Neural cell (in vitro differentiated cells): Measurements from ENCODE around the gene HPS5. TPM values are rescaled to one million over a fixed set of nuclear protein-coding genes. Genes with fewer than 3 reads are reported as not detected.

Source experiments
- H2AFZ ChIP-seq: fragments of 200-600, 300-800 bp; sonication (generic), shearing (Covaris generic); 2 replicates; pipeline ENCODE4 v1.6.0; 2014; ENCODE audit warnings: low read depth, mild to moderate bottlenecking, antibody characterized with exemption, low read length, moderate library complexity
- H3F3A ChIP-seq: fragments of 200-600 bp; shearing (Covaris generic); 2 replicates; pipeline ENCODE4 v1.6.1; 2016; ENCODE audit warnings: mild to moderate bottlenecking, moderate library complexity, mixed read lengths, antibody characterized with exemption, low read length; ENCODE audit not compliant: insufficient read depth, poor library complexity, severe bottlenecking
- H3K27ac ChIP-seq: fragments of 200-600, 300-800 bp; sonication (generic), shearing (Covaris generic); 2 replicates; pipeline ENCODE4 v1.5.1; 2014; ENCODE audit warnings: mild to moderate bottlenecking, low read length, moderate library complexity
- H3K27me3 ChIP-seq: fragments of 300-800, 200-600 bp; sonication (generic), shearing (Covaris generic); 2 replicates; pipeline ENCODE4 v1.6.0; 2014; ENCODE audit warnings: mild to moderate bottlenecking, low read depth, low read length, moderate library complexity; ENCODE audit not compliant: insufficient read depth
- H3K36me3 ChIP-seq: fragments of 300-800, 200-600 bp; sonication (generic), shearing (Covaris generic); 2 replicates; pipeline ENCODE4 v1.5.1; 2014; ENCODE audit warnings: mild to moderate bottlenecking, antibody characterized with exemption, low read length, moderate library complexity; ENCODE audit not compliant: insufficient read depth
- H3K4me2 ChIP-seq: fragments of 300-800, 200-600 bp; sonication (generic), shearing (Covaris generic); 2 replicates; pipeline ENCODE4 v1.6.0; 2014; ENCODE audit warnings: mild to moderate bottlenecking, low read length
- H3K4me3 ChIP-seq: fragments of 300-800, 200-600 bp; sonication (generic), shearing (Covaris generic); 2 replicates; pipeline ENCODE4 v1.5.1; 2014; ENCODE audit warnings: mild to moderate bottlenecking, low read length, moderate library complexity
- H3K79me2 ChIP-seq: fragments of 200-600 bp; shearing (Covaris generic); replicated peaks from 2 replicates; pipeline ENCODE4 v1.6.0; 2014; ENCODE audit warnings: mild to moderate bottlenecking, low read length, moderate library complexity; ENCODE audit not compliant: insufficient read depth
- H3K9ac ChIP-seq: fragments of 300-800, 200-600 bp; sonication (generic), shearing (Covaris generic); 2 replicates; pipeline ENCODE4 v1.6.1; 2016; ENCODE audit warnings: mild to moderate bottlenecking, low read length, mixed read lengths
- H3K9me2 ChIP-seq: fragments of 200-600 bp; shearing (Covaris generic); 2 replicates; pipeline ENCODE4 v1.6.1; 2016; ENCODE audit warnings: mild to moderate bottlenecking, low read length, mixed read lengths; ENCODE audit not compliant: insufficient read depth
- H3K9me3 ChIP-seq: fragments of 200-600, 300-800 bp; sonication (generic), shearing (Covaris generic); 2 replicates; pipeline ENCODE4 v1.6.1; 2016; ENCODE audit warnings: mild to moderate bottlenecking, mixed run types, low read length, moderate library complexity, mixed read lengths
- H4K20me1 ChIP-seq: fragments of 200-600 bp; shearing (Covaris generic); 2 replicates; pipeline ENCODE4 v1.6.1; 2016; ENCODE audit warnings: mild to moderate bottlenecking, mixed run types; ENCODE audit not compliant: insufficient read depth
- EP300 ChIP-seq: fragments of 450-650 bp; conservative IDR thresholded peaks from 2 replicates; pipeline ENCODE4 v1.6.1; 2014; ENCODE audit warnings: antibody characterized with exemption, mild to moderate bottlenecking, moderate library complexity; ENCODE audit not compliant: poor library complexity, severe bottlenecking
- EZH2 ChIP-seq: fragments of 200-600, 300-800 bp; shearing (Covaris generic), sonication (generic); IDR thresholded peaks from 2 replicates; pipeline ENCODE4 v1.6.1; 2014; ENCODE audit warnings: antibody characterized with exemption, low read length, borderline replicate concordance, mild to moderate bottlenecking; ENCODE audit not compliant: insufficient read depth, poor library complexity, severe bottlenecking
- MXI1 ChIP-seq: fragments of 450-650 bp; conservative IDR thresholded peaks from 2 replicates; pipeline ENCODE4 v1.6.1; 2014; ENCODE audit warnings: antibody characterized with exemption, mild to moderate bottlenecking; ENCODE audit not compliant: poor library complexity, severe bottlenecking
- POLR2AphosphoS5 ChIP-seq: IDR thresholded peaks from 2 replicates; pipeline ENCODE4 v1.6.1; 2012
- RAD21 ChIP-seq: fragments of 450-650 bp; conservative IDR thresholded peaks from 2 replicates; pipeline ENCODE4 v1.6.1; 2014; ENCODE audit warnings: antibody characterized with exemption, mild to moderate bottlenecking, moderate library complexity
- SMC3 ChIP-seq: fragments of 450-650 bp; conservative IDR thresholded peaks from 2 replicates; pipeline ENCODE4 v1.6.1; 2014; ENCODE audit warnings: antibody characterized with exemption, mild to moderate bottlenecking, moderate library complexity; ENCODE audit not compliant: poor library complexity
- TAF1 ChIP-seq: IDR thresholded peaks from 2 replicates; pipeline ENCODE4 v1.6.1; 2012; ENCODE audit warnings: low read depth
- polyA plus RNA-seq: library from polyadenylated mRNA; depleted of rRNA; stranded (reverse); fragments of >200 nt; gene quantifications from 2 replicates; pipeline ENCODE4 v1.2.3, GENCODE V29; 2014
- TF ChIP-seq, protein P1 (sequence below): IDR thresholded peaks from 2 replicates; pipeline ENCODE4 v1.6.1; 2012; ENCODE audit warnings: borderline replicate concordance
- TF ChIP-seq, protein P2 (sequence below): fragments of 450-650 bp; IDR thresholded peaks from 2 replicates; pipeline ENCODE4 v1.5.1; 2014; ENCODE audit warnings: antibody characterized with exemption, mild to moderate bottlenecking, moderate library complexity; ENCODE audit not compliant: poor library complexity, severe bottlenecking

HPS5 gene
- polyA plus RNA-seq, 1 donor from 2014 or later, result 28.5 TPM

DNA sequence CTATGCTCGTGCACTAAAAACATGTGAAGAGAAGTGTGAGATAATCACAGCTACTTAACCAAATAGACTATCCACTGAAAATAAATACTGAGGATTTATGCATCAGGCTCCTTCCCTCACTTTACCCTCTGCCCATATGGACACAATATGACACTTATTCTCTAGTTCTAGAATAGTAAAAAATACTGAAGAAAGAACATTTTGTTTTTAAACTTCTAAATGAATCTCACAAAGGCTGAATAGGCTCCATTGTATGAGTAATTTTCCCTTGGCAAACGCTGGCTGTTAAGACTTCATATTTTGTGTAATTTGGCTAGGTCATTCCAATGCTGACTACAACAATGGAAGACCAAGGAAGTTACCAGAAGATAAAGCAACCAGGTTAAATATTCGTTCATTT is 9.9 kb downstream of the HPS5 start:
- H3K4me3 ChIP-seq, result no peak overlapping the region
- no peak overlapping the region for H3K4me2 ChIP-seq
- TF ChIP-seq SMC3 (no peak), EZH2 (no peak), MXI1 (no peak), RAD21 (no peak), POLR2AphosphoS5 (no peak), TAF1 (no peak), EP300 (no peak)
- TF ChIP-seq, protein P1, sequence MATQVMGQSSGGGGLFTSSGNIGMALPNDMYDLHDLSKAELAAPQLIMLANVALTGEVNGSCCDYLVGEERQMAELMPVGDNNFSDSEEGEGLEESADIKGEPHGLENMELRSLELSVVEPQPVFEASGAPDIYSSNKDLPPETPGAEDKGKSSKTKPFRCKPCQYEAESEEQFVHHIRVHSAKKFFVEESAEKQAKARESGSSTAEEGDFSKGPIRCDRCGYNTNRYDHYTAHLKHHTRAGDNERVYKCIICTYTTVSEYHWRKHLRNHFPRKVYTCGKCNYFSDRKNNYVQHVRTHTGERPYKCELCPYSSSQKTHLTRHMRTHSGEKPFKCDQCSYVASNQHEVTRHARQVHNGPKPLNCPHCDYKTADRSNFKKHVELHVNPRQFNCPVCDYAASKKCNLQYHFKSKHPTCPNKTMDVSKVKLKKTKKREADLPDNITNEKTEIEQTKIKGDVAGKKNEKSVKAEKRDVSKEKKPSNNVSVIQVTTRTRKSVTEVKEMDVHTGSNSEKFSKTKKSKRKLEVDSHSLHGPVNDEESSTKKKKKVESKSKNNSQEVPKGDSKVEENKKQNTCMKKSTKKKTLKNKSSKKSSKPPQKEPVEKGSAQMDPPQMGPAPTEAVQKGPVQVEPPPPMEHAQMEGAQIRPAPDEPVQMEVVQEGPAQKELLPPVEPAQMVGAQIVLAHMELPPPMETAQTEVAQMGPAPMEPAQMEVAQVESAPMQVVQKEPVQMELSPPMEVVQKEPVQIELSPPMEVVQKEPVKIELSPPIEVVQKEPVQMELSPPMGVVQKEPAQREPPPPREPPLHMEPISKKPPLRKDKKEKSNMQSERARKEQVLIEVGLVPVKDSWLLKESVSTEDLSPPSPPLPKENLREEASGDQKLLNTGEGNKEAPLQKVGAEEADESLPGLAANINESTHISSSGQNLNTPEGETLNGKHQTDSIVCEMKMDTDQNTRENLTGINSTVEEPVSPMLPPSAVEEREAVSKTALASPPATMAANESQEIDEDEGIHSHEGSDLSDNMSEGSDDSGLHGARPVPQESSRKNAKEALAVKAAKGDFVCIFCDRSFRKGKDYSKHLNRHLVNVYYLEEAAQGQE, result no peak
- TF ChIP-seq, protein P2, sequence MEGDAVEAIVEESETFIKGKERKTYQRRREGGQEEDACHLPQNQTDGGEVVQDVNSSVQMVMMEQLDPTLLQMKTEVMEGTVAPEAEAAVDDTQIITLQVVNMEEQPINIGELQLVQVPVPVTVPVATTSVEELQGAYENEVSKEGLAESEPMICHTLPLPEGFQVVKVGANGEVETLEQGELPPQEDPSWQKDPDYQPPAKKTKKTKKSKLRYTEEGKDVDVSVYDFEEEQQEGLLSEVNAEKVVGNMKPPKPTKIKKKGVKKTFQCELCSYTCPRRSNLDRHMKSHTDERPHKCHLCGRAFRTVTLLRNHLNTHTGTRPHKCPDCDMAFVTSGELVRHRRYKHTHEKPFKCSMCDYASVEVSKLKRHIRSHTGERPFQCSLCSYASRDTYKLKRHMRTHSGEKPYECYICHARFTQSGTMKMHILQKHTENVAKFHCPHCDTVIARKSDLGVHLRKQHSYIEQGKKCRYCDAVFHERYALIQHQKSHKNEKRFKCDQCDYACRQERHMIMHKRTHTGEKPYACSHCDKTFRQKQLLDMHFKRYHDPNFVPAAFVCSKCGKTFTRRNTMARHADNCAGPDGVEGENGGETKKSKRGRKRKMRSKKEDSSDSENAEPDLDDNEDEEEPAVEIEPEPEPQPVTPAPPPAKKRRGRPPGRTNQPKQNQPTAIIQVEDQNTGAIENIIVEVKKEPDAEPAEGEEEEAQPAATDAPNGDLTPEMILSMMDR, result no peak
- H3K79me2 ChIP-seq, result no peaks in the 10 kb centered on the region
- H2AFZ ChIP-seq, result no peak overlapping the region
- no peak overlapping the region for H3K9ac ChIP-seq
- H3K27ac ChIP-seq, result no peak overlapping the region
- no peaks in the 10 kb centered on the region for H3K9me2 ChIP-seq
- no peaks in the 10 kb centered on the region for H3K27me3 ChIP-seq
- no peaks in the 10 kb centered on the region for H3F3A ChIP-seq
- H3K9me3 ChIP-seq, result no peaks in the 10 kb centered on the region
- no peaks in the 10 kb centered on the region for H3K36me3 ChIP-seq
- H4K20me1 ChIP-seq, result no peaks in the 10 kb centered on the region

DNA sequence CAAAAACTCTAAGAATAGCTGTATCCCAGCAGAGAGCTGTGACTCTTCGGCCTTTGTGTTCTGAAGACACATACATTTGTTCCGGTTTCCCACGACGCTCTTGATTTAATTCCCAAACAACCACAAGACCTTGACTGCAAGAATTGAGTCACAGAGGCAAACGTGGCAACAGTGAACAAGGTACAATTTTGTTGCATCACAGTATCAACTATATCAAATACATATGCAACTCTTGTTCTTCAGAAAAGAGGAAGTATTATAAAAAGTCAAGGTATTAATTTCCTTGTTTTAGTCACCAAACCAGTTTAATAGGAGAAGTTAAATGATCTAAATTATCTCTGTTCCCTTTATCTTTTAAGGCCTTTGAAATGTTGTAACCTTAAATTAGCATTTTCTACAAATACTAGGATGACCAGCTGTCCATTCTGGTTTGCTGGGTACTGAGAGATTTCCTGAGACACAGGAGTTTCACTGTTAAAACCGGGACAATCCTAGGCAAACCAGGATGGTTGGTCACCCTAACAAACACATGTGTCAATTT is 11.1 kb downstream of the HPS5 start:
- Histone ChIP-seq H3K4me2 (no peak overlapping the region), H3K27ac (no peak overlapping the region), H3K9me2 (no peaks in the 10 kb centered on the region), H3K27me3 (no peaks in the 10 kb centered on the region), H4K20me1 (no peaks in the 10 kb centered on the region), H3K4me3 (no peak overlapping the region), H3K9me3 (no peaks in the 10 kb centered on the region), H2AFZ (no peak overlapping the region), H3K36me3 (peaks cover 5% of the 10 kb centered on the region), H3K9ac (no peak overlapping the region), H3K79me2 (no peaks in the 10 kb centered on the region), H3F3A (no peaks in the 10 kb centered on the region)
- no peak for TF ChIP-seq EZH2
- no peak for TF ChIP-seq MXI1
- TF ChIP-seq TAF1, result no peak
- no peak for TF ChIP-seq POLR2AphosphoS5
- no peak for TF ChIP-seq RAD21
- no peak for TF ChIP-seq EP300
- TF ChIP-seq, protein P1, result no peak
